GM18526 (cell line): Measurements from ENCODE around the gene COL27A1.

Source experiments
- POLR2A ChIP-seq: IDR thresholded peaks from 3 replicates; pipeline ENCODE4 v1.6.1; 2011; ENCODE audit not compliant: insufficient read length; ENCODE audit errors: extremely low read depth

The COL27A1 gene

DNA sequence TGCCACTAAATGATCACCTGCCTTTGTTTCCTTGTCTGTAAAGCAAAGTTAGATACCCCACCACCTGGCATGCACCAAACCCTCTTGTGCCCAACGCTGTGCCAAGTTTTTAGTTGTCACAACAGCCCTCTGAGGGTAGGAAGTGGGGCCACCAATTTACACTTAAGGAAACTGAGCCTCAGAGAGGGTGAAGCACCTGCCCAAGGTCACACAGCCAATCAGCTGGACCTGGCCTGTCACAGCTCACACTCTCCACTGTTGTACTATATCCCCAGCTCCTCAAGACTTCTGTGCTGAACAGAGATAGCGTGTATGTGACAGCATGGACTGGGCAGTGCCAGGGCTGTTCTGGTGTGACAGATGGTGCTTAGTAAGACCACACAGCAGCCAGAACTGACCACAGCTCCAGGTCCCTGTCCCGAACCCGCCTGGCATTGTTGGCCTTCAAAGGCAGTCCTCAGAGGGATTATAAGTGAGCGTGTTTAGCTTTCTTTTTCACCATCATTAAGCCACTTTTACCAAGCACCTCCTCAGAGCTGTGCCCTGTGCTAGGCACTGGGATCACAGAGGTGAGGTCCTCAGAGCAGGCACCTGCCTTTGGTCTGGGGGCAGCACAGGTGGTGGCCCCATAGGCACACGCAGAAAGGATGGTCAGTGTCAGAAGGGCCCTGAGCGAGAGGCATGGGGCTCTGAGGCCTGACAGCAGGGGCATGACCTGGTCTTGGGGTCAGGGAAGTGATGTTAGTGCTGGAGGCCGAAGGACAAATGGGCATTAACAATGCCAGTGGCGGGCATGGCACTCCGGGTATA is 71.1 kb downstream of the COL27A1 start:
- TF ChIP-seq POLR2A, result no peak

DNA sequence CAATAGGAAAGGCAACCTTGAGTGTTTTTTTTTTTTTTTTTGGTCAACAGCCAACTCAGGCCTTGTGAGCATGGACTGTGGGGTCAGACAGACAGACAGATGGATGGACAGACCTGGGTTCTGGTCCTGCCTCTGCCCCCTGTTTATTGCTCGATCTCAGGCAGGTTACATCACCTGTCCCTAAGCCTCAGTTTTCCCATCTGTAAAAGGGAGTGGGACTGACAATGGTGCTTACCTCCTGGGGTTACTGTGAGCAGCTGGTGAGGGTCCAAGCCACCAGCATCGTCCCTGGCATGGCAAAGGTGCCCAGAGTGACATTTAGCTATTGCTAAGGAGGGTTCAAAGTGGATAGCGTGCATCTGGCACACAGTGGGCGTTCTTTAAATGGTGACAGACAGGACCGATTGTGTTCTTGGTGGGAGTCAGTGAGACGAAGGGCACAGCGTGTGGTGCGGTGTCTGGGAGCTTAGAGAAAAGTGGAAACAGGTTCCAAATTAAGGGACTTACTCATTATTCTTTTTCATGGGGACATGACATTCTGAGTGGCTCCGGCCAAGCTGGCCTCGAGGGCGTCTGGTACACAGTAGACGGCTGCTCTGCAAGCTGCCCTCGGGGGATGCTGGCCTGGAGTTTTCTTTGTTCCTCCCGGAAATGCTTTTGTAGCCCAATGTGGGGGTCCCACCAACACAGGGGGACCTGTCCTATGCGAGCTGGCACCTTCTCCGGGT is 72.1 kb downstream of the COL27A1 start:
- TF ChIP-seq POLR2A, result no peak

DNA sequence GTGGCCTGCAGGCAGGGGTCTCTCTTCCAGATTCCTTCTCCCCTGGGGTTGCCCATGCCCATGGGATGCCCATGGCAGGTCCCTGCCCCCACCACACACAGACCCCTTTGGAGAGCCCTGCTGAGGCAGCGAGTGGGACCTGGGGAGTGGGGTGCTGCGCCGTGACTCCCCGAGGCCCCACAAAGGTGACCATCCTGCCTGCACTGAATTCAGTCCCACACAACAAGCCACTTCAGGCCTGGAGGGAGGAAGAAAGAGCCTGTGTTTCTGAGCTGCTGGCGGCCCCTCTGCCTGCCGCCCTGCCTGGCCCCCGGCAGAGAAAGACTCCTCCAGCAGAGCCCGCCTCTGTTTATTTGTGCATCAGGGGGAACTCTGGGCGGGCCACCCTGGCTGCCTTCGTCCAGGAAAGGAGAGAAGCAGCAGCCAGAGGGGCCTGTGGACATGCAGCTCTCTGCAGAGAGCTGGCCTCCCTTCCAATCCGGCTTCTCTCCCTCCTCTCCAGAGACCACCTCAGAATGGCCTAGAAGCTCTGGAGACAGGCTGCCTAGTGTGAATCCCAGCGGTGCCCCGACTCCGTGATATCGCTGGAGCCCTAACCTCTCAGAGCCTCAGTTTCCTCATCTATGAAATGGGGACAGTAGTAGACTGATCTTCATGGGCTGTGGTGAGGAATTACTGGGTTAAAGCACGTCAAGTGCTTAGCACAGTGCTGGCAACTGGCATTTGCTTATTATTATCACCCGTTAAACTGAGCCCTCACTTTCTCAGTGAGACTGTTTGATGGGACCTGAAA is 72.9 kb downstream of the COL27A1 start:
- no peak for TF ChIP-seq POLR2A

DNA sequence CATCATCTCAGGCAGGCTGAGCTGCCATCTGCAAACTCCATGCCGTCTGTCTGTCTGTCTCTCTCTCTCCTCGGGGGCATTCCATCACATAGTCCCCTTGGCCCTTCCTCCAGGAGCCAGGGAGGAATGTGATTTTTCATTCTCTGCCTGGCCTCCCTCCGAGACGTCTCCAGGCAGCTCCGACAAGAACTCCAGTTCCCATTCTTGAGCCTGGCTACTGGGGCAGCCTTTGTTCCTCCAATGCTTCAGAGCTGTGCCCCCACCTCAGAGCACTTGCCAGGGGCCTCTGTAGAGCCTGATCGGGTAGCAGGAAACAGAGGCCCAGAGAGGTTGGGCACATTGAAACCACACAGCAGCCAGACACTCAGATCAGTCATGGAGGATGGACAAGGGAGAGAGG is 74.0 kb downstream of the COL27A1 start:
- TF ChIP-seq POLR2A, result no peak

DNA sequence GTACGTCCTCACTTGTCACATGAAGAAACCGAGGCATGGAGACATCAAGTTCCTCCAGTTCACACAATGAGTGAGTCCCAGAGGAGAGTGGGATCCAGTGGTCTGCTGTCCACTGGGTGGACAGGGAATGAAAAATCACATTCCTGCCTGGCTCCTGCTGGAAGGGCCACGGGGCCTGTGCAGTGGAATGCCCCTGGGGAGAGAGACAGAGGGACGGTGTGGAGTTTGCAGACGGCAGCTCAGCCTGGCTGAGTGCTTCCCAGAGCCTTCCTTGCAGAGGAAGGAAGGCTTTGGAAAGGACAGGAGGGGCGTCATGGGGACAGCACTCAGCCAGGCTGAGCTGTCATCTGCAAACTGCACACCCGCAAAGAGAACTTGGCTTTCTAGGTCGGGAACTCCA is 74.7 kb downstream of the COL27A1 start:
- no peak for TF ChIP-seq POLR2A

DNA sequence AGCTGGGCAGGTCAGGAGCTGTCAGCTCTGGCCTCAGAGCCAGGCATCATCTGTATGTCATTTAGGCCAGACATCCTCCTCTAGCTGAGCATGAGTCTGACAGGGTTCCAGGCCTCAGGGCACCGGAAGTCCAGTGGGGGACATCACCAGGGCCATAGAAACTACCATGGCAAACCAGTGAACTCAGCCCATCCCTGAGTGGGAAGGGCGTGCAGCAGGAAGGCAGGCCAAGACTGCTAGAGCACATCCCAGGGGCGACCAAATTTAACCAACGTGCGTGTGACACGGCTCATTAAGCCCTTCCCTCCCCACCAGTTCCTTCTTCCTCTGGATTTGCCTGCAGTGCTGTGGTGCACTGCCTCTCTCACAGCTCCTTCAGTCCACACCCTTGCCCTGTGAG is 75.9 kb downstream of the COL27A1 start:
- no peak for TF ChIP-seq POLR2A

DNA sequence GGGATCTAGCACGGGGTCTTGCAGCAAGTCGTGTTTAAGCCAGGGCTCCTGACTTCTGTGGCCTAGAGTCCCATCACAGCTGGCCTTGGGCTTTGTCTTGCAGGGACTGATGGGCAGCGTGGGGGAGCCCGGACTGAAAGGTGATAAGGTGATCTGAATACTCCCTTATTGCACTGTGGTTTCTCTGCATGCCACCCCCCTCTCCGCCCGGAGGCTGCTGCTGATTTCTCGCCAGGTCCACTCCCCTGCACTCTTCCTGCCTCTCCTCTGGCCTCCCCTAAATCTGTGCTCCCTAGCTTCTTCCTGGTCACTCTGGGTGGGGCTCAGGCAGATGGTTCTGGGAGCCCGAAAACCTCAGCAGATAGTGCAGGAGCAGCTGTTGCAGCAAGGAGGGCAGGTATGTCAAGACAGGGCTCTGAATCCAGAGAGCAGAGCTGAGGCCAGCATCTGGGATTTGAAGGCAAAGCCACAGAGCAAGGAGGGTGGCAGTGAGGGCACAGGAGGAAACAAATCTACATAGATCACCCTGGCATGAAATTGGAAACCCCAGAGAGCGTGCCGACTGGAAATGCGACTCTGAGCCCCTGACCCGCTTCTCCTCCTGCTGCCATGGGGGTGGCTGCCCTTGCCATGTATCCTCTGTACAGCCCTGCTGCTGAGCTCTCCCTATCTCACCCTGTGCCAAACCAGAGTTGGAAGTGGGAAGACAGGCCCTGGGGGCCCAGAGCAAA is 76.5 kb downstream of the COL27A1 start:
- no peak for TF ChIP-seq POLR2A

DNA sequence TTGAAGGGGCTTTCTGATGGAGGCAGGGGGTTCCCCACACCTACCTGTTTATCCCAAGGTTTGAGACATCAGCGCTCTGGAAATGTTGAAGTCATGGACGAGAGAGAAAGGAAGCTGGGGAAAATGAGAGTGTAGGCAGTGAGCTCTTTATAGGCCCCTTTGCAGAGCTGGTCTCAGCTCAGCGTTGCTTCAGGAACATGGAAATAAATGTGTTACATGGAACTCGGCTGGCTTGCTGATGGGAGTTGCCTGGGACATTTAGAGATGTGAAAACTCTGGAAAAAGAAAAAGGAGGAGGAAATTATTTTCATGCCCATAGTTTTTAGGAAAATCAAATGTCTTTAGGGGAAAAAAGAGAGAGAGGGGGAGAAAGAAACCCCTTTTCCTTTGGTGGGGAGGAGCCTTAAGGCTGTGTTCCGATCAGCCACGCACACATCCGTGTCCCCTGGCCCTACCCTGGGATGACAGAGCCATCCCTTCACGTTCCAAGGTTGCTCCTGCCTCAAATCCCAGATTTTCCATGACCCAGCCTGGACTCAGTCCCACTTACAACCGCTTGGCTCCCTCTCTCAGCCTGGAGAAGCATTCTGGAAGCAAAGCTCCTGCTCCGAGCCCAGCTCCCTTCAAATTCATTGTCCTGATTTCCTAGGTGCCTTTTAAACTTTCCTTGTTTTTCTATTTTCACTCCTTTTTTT is 78.3 kb downstream of the COL27A1 start:
- TF ChIP-seq POLR2A, result no peak

DNA sequence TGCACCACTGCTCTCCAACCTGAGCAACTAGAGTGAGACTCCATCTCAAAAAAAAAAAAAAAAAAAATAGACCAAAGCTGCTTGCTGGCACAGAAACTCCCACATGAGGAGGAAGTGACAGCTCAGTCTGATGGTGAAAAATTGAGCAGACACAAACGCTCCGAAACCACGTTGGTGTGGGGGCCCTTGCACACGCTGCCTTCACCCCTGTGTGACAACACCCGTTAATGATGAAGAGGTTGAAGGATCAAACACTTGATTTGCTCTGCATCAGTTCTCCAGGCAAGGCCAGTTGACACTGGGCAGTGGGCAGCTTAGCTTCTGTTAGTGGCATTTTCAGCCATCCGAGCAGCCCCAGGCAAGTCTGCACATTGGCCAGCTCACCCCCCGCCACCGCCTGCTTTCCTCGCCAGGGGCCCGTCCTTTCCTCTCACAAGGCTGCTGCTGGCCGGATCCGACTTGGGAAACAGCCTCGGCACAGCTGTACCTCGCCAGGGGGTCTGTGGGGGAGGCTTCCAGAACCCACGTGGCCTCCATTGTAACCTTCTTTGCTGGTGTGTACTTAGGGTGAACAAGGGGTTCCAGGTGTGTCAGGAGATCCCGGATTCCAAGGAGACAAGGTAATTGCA is 79.8 kb downstream of the COL27A1 start:
- TF ChIP-seq POLR2A, result no peak

DNA sequence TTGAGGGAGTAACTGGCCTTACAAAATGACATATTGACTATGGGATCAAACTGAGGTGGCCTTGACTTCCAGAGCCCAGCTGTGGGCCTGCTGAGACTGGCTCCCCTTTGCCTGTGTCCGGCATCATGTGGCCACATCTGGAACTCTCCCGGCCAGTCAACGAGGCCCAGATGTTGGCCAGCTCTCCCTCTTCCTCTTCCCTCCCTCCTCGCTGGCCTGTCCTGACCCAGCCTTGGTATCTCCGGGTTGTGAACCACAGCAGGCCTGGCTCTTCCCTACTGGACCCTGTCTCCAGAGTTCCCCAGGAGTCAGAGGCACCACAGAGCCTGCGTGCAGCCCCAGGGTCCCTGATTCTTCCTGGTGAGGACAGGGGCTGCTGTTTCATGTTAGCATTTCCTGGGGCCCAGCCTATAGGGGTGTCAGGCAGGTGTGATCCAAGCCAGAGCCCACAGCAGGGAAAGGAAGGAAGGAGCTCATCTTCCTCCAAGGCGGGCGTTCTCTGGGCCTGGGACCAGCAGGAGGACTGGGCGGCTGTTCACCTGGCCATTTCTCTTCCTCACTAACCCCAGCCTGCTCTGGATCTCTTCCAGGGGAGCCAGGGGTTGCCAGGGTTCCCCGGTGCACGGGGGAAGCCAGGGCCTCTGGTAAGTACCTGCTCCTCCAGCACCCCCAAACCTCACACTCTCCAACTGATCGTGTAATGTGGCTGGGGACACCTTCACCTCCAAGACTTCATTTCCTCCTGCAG is 81.2 kb downstream of the COL27A1 start:
- TF ChIP-seq POLR2A, result no peak

DNA sequence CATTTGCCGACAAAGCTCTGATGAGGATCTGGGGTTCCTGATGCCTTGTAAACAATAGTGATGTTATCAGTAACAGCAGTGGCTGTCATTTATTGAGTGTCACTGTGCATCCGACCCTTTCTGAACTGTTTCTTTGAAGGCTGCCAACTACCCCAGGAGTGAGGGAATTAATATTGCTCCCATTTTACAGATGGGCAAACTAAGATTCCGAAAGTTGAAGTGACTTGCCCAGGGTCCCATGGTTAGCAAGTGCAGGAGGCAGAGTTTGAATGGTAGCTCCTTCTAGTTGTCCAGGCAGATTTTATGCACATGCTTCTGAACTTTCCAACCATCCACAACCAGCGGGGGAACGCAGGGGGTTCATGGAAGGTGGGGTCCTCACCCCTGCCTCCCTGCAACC is 81.9 kb downstream of the COL27A1 start:
- no peak for TF ChIP-seq POLR2A

DNA sequence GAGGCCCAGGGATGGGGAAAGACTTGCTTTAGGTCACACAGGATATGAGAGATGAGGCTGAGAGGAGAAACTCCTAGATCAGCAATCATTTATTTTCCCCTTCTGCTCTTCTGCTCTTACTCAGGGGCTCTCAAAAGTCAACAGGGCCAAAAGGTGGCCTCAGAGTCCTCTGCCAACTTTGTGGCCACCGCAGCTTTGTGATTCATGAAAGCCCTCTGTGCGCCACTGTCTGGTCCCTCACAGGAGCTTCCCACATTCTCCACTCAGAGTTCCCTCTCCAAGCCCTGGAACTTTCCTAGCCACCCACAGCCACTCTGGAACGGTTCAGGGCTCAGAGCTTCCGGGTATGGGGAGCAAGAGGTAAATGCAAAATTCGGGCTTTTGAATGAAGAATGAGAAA is 82.4 kb downstream of the COL27A1 start:
- no peak for TF ChIP-seq POLR2A

DNA sequence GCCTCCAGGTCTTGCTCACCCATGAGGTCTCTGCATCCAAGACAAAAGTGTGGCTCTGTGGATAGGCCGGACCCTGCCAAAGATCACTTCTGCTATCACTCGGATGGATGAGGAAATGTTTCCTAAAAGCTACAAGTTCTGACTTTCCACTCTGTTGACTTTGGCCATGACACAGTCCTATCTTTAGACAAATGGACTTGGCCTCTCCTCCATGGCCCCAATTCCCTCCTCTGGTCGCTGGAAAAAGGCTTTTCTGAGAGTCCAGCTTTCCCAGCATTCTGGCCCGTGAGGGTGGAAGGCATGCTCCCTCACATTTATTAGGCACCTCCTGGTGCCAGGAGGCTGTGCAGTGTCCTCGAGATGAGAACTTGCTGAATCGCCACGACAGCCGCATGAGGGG is 83.1 kb downstream of the COL27A1 start:
- TF ChIP-seq POLR2A, result no peak
